ENCODE measurements around the gene COX5A. TPM values are rescaled to one million over a fixed set of nuclear protein-coding genes. Genes with fewer than 3 reads are reported as not detected.

Gene COX5A
- total and polyA plus RNA-seq, 2 of the 13 experiments (the other 11 are each of a cell fraction or from before 2014, with no cell fraction given) = 158 to 218 TPM

DNA sequence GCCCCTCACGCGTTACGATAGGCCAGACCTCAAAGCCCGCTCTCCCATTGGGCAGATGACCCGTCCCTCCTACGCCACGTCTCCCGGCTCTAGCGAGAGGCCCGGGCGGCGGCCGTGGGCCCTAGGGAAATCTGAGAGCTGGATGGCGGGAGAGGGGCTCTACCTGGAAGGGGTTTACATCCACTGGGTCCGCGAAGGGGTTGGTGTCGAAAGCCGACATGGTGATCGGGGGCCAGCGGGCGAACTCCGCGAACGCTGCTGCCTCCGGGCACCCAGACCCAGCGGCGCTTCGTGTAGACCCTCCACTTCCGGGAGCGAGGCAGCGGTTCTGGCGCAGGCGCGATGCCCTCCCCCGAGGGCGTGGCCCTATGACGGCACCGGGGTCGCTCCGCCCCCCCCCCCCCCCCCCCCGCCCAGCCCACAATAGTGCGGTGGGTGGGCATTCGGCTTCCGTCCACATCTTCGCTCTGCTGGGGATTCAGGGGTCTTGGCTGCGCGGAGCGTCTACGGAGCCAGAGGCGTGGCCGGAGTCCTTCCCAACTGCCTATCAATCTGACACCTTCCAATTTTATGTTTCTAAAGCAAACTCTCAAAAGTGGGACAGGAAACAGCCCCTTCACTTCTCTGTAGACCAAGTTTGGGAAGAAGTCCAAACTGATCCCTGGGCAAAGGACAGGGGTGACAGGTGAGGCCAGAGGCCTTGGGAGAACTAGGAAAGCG lies 64.7 kb downstream of the COX5A start, which contains the start of gene SCAMP2 (continued):
- TF ChIP-seq, protein P1, sequence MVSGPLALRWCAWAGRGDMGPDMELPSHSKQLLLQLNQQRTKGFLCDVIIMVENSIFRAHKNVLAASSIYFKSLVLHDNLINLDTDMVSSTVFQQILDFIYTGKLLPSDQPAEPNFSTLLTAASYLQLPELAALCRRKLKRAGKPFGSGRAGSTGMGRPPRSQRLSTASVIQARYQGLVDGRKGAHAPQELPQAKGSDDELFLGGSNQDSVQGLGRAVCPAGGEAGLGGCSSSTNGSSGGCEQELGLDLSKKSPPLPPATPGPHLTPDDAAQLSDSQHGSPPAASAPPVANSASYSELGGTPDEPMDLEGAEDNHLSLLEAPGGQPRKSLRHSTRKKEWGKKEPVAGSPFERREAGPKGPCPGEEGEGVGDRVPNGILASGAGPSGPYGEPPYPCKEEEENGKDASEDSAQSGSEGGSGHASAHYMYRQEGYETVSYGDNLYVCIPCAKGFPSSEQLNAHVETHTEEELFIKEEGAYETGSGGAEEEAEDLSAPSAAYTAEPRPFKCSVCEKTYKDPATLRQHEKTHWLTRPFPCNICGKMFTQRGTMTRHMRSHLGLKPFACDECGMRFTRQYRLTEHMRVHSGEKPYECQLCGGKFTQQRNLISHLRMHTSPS (CRISPR knock-in tag; IDR thresholded peaks at IDR 0.05; ENCODE audit: low read depth) = no peak

DNA sequence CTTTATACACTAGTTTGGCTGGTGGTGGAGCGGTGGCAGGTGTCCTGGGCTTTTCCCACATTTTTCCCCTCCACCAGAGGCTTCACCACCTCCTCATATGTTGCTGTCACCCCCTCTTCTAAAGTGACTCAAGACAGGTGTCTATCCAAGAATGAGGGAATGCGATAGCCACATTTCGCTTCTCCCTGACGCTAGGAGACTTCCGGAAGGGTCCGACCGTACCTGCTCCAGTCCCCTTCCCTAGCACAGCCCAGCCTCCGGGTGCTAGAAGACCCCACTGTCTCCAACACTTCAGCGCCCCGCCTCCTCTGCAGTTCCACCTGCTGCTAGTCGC lies 65.2 kb downstream of the COX5A start:
- FAIRE-seq (no peak), DNase-seq (ENCODE audit: low spot score) (no peak), ATAC-seq (no peak)
- ChIA-PET POLR2A (interaction anchor here (1.3 to 1.9 kb wide), 2 partner anchors 17 to 29 kb away, joined by 3 to 10 read pairs; partner anchors contain the start of genes MPI and ULK3), CTCF (ENCODE audit: low intra/inter-chr PET ratio, low total read pairs) (no interaction called here)
- H3K27me3 ChIP-seq (ENCODE audit: control insufficient read depth in 1 of 2, insufficient read depth in 2 of 2, low read length in 2 of 2) = peaks cover 0 to 7% of the 10 kb centered on the region in 2 experiments; a peak in 1 of 5 replicates
- TSS peak; percentile 61 for BruUV-seq (replicated peaks)
- WGBS (ENCODE audit: low lambda C conversion rate) = under 1% methylated on average over 7 of the region's 11 CpGs
- H3K4me1 ChIP-seq (ENCODE audit: insufficient read depth, low read length) = peaks cover 53% of the 10 kb centered on the region
- no peak overlapping the region for H2AFZ ChIP-seq (ENCODE audit: low read length)
- peak overlapping the region; percentile 83 to 98 (median 98) for H3K4me3 ChIP-seq (replicated peaks in 1 of 3; ENCODE audit: insufficient read depth in 1 of 3, low read depth in 2 of 3, low read length in 3 of 3)
- no peaks in the 10 kb centered on the region for H3K9me3 ChIP-seq (ENCODE audit: low read length)
- H4K20me1 ChIP-seq (ENCODE audit: insufficient read depth, low read length) = peaks cover 13% of the 10 kb centered on the region
- peak overlapping the region; percentile 90 for H3K4me2 ChIP-seq (ENCODE audit: low read depth, low read length)
- peak overlapping the region; percentile 93 for H3K27ac ChIP-seq (ENCODE audit: extremely low read length, insufficient read depth, low read length)
- peak overlapping the region; percentile 98 for H3K9ac ChIP-seq (ENCODE audit: insufficient read depth, low read depth, low read length)
- H3K79me2 ChIP-seq (ENCODE audit: insufficient read depth, low read length) = peaks cover 47% of the 10 kb centered on the region
- in situ Hi-C loops (cut with HindIII; ENCODE audit: extremely low pct_ligation_motif_present, low pct_unique_long_range_greater_than_20kb) (no loop called here), intact Hi-C loops (cut with micrococcal nuclease; ENCODE audit: unreplicated experiment) (no loop called here)
- peaks cover 0 to 1% of the 10 kb centered on the region in 2 experiments; a peak in 4 of 5 replicates for H3K36me3 ChIP-seq (replicated peaks in 1 of 2; ENCODE audit: control insufficient read depth in 1 of 2, insufficient read depth in 2 of 2, low read length in 2 of 2)
- TF ChIP-seq KLF6 (CRISPR knock-in tag; IDR thresholded peaks at IDR 0.05) (no peak), FOXO1 (CRISPR knock-in tag; IDR thresholded peaks at IDR 0.05) (peak; percentile 11; the same call in 1 of the 2 replicates), PCBP2 (optimal IDR thresholded peaks at IDR 0.05; ENCODE audit: low read depth, low read length, poor library complexity, severe bottlenecking) (no peak), XRCC5 (optimal IDR thresholded peaks at IDR 0.05; ENCODE audit: low read length) (peak; percentile 87), NR2C2 (CRISPR knock-in tag; IDR thresholded peaks at IDR 0.05; ENCODE audit: borderline replicate concordance) (no peak), EEA1 (CRISPR knock-in tag; IDR thresholded peaks at IDR 0.05; ENCODE audit: borderline replicate concordance) (peak; percentile 52; the same call in 1 of the 2 replicates), SMAD9 (CRISPR knock-in tag; IDR thresholded peaks at IDR 0.05) (no peak), SSRP1 (CRISPR knock-in tag; IDR thresholded peaks at IDR 0.05) (no peak)
- TF ChIP-seq, protein P2, sequence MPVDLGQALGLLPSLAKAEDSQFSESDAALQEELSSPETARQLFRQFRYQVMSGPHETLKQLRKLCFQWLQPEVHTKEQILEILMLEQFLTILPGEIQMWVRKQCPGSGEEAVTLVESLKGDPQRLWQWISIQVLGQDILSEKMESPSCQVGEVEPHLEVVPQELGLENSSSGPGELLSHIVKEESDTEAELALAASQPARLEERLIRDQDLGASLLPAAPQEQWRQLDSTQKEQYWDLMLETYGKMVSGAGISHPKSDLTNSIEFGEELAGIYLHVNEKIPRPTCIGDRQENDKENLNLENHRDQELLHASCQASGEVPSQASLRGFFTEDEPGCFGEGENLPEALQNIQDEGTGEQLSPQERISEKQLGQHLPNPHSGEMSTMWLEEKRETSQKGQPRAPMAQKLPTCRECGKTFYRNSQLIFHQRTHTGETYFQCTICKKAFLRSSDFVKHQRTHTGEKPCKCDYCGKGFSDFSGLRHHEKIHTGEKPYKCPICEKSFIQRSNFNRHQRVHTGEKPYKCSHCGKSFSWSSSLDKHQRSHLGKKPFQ (CRISPR knock-in tag; IDR thresholded peaks at IDR 0.05; ENCODE audit: insufficient replicate concordance) = peak; percentile 20
- TF ChIP-seq, protein P3, sequence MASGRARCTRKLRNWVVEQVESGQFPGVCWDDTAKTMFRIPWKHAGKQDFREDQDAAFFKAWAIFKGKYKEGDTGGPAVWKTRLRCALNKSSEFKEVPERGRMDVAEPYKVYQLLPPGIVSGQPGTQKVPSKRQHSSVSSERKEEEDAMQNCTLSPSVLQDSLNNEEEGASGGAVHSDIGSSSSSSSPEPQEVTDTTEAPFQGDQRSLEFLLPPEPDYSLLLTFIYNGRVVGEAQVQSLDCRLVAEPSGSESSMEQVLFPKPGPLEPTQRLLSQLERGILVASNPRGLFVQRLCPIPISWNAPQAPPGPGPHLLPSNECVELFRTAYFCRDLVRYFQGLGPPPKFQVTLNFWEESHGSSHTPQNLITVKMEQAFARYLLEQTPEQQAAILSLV (CRISPR knock-in tag; IDR thresholded peaks at IDR 0.05; ENCODE audit: borderline replicate concordance) = peak; percentile 18; the same call in 1 of the 2 replicates
- TF ChIP-seq, protein P4, sequence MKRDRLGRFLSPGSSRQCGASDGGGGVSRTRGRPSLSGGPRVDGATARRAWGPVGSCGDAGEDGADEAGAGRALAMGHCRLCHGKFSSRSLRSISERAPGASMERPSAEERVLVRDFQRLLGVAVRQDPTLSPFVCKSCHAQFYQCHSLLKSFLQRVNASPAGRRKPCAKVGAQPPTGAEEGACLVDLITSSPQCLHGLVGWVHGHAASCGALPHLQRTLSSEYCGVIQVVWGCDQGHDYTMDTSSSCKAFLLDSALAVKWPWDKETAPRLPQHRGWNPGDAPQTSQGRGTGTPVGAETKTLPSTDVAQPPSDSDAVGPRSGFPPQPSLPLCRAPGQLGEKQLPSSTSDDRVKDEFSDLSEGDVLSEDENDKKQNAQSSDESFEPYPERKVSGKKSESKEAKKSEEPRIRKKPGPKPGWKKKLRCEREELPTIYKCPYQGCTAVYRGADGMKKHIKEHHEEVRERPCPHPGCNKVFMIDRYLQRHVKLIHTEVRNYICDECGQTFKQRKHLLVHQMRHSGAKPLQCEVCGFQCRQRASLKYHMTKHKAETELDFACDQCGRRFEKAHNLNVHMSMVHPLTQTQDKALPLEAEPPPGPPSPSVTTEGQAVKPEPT (CRISPR knock-in tag; IDR thresholded peaks at IDR 0.05; ENCODE audit: low read depth) = no peak
- TF ChIP-seq, protein P5, sequence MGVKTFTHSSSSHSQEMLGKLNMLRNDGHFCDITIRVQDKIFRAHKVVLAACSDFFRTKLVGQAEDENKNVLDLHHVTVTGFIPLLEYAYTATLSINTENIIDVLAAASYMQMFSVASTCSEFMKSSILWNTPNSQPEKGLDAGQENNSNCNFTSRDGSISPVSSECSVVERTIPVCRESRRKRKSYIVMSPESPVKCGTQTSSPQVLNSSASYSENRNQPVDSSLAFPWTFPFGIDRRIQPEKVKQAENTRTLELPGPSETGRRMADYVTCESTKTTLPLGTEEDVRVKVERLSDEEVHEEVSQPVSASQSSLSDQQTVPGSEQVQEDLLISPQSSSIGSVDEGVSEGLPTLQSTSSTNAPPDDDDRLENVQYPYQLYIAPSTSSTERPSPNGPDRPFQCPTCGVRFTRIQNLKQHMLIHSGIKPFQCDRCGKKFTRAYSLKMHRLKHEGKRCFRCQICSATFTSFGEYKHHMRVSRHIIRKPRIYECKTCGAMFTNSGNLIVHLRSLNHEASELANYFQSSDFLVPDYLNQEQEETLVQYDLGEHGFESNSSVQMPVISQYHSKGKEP (CRISPR knock-in tag; IDR thresholded peaks at IDR 0.05) = no peak

Measured in HepG2 (cell line).